Liver (tissue), 3 donors: ENCODE data around the gene NOS1AP.

Experiments used
- EGR1 ChIP-seq, 2 donors: IDR thresholded peaks; 2 replicates each; pipeline ENCODE4 v1.6.1; 2016 to 2018; ENCODE audit warnings: antibody characterized with exemption in 2 of 2, low read depth in 2 of 2
- FOXA1 ChIP-seq: IDR thresholded peaks from 2 replicates; pipeline ENCODE4 v1.6.1; 2016; ENCODE audit warnings: antibody characterized with exemption
- GABPA ChIP-seq, 2 donors: IDR thresholded peaks in 1 of 2; conservative IDR thresholded peaks in 1 of 2; 2 replicates each; pipeline ENCODE4 v1.6.1; 2016; ENCODE audit warnings: antibody characterized with exemption in 2 of 2, mild to moderate bottlenecking in 1 of 2, moderate library complexity in 1 of 2
- HNF4A ChIP-seq, 2 donors: conservative IDR thresholded peaks; 2 replicates each; pipeline ENCODE4 v1.6.1; 2016; ENCODE audit warnings: antibody characterized with exemption in 2 of 2, mild to moderate bottlenecking in 2 of 2
- JUND ChIP-seq, 2 donors: IDR thresholded peaks; 2 replicates each; pipeline ENCODE4 v1.6.1; 2016; ENCODE audit warnings: antibody characterized with exemption in 2 of 2
- NR2F2 ChIP-seq: IDR thresholded peaks from 2 replicates; pipeline ENCODE4 v1.6.1; 2016; ENCODE audit warnings: antibody characterized with exemption
- RAD21 ChIP-seq, 2 donors: IDR thresholded peaks; 2 replicates each; pipeline ENCODE4 v1.6.1; 2016; ENCODE audit warnings: antibody characterized with exemption in 2 of 2, mild to moderate bottlenecking in 2 of 2
- SP1 ChIP-seq: IDR thresholded peaks from 2 replicates; pipeline ENCODE4 v1.6.1; 2018; ENCODE audit warnings: antibody characterized with exemption, mild to moderate bottlenecking
- TAF1 ChIP-seq: conservative IDR thresholded peaks from 2 replicates; pipeline ENCODE4 v1.6.1; 2016; ENCODE audit warnings: antibody characterized with exemption, mild to moderate bottlenecking
- TF ChIP-seq, protein P1 (sequence below): fragments of 150-350 bp; IDR thresholded peaks from 2 replicates; pipeline ENCODE4 v1.5.1; 2017; ENCODE audit warnings: improper control_type of control experiment, low read depth, low read length; ENCODE audit not compliant: missing input control
- TF ChIP-seq, protein P2 (sequence below): IDR thresholded peaks from 2 replicates; pipeline ENCODE4 v1.6.1; 2016; ENCODE audit warnings: antibody characterized with exemption
- TF ChIP-seq, protein P3 (sequence below): IDR thresholded peaks from 2 replicates; pipeline ENCODE4 v1.6.1; 2016; ENCODE audit warnings: antibody characterized with exemption
- TF ChIP-seq, protein P4 (sequence below): IDR thresholded peaks from 2 replicates; pipeline ENCODE4 v1.6.1; 2016; ENCODE audit warnings: antibody characterized with exemption, mild to moderate bottlenecking
- donor health status: healthy.
- donor health status: healthy.

DNA sequence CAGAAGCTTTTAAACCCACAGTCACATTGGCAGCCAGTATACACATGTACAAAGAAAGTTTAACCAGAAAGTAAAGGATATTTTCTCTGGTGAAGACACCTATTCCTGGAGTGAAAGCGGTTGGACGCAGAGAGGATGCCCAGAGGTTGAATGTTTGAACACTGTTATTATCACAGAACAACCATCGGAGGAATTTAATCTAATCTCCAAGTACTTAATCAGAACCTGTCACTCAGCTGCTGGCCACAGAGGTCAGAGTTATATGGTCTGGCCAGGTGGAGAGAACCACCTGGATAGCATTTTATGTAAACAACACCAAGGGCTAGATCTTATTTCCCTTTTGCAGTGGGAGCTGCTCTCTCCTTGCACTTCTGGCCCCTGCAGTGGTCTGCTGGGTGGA is 277.8 kb downstream of the NOS1AP start:
- no peak for TF ChIP-seq JUND (IDR thresholded peaks at IDR 0.05)
- TF ChIP-seq, protein P1, sequence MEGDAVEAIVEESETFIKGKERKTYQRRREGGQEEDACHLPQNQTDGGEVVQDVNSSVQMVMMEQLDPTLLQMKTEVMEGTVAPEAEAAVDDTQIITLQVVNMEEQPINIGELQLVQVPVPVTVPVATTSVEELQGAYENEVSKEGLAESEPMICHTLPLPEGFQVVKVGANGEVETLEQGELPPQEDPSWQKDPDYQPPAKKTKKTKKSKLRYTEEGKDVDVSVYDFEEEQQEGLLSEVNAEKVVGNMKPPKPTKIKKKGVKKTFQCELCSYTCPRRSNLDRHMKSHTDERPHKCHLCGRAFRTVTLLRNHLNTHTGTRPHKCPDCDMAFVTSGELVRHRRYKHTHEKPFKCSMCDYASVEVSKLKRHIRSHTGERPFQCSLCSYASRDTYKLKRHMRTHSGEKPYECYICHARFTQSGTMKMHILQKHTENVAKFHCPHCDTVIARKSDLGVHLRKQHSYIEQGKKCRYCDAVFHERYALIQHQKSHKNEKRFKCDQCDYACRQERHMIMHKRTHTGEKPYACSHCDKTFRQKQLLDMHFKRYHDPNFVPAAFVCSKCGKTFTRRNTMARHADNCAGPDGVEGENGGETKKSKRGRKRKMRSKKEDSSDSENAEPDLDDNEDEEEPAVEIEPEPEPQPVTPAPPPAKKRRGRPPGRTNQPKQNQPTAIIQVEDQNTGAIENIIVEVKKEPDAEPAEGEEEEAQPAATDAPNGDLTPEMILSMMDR = no peak
- no peak for TF ChIP-seq FOXA1
- TF ChIP-seq, protein P2, sequence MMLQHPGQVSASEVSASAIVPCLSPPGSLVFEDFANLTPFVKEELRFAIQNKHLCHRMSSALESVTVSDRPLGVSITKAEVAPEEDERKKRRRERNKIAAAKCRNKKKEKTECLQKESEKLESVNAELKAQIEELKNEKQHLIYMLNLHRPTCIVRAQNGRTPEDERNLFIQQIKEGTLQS = no peak
- no peak for TF ChIP-seq HNF4A (conservative IDR thresholded peaks at IDR 0.05)
- no peak for TF ChIP-seq TAF1
- TF ChIP-seq SP1 = no peak
- TF ChIP-seq RAD21 (IDR thresholded peaks at IDR 0.05) = no peak
- no peak for TF ChIP-seq EGR1 (IDR thresholded peaks at IDR 0.05; ENCODE audit: low read depth in 2 of 2)
- no peak for TF ChIP-seq NR2F2
- TF ChIP-seq, protein P3, sequence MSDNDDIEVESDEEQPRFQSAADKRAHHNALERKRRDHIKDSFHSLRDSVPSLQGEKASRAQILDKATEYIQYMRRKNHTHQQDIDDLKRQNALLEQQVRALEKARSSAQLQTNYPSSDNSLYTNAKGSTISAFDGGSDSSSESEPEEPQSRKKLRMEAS = no peak
- TF ChIP-seq, protein P4, sequence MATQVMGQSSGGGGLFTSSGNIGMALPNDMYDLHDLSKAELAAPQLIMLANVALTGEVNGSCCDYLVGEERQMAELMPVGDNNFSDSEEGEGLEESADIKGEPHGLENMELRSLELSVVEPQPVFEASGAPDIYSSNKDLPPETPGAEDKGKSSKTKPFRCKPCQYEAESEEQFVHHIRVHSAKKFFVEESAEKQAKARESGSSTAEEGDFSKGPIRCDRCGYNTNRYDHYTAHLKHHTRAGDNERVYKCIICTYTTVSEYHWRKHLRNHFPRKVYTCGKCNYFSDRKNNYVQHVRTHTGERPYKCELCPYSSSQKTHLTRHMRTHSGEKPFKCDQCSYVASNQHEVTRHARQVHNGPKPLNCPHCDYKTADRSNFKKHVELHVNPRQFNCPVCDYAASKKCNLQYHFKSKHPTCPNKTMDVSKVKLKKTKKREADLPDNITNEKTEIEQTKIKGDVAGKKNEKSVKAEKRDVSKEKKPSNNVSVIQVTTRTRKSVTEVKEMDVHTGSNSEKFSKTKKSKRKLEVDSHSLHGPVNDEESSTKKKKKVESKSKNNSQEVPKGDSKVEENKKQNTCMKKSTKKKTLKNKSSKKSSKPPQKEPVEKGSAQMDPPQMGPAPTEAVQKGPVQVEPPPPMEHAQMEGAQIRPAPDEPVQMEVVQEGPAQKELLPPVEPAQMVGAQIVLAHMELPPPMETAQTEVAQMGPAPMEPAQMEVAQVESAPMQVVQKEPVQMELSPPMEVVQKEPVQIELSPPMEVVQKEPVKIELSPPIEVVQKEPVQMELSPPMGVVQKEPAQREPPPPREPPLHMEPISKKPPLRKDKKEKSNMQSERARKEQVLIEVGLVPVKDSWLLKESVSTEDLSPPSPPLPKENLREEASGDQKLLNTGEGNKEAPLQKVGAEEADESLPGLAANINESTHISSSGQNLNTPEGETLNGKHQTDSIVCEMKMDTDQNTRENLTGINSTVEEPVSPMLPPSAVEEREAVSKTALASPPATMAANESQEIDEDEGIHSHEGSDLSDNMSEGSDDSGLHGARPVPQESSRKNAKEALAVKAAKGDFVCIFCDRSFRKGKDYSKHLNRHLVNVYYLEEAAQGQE = no peak
- TF ChIP-seq GABPA (IDR thresholded peaks at IDR 0.05 in 1 of 2, conservative IDR thresholded peaks at IDR 0.05 in 1 of 2) = no peak
